ENCODE data around the gene SORBS1. TPM values are rescaled to one million over a fixed set of nuclear protein-coding genes. Genes with fewer than 3 reads are reported as not detected.

SORBS1 gene
- total and polyA plus RNA-seq, 9 of the 15 experiments (the other 6 are each of a cell fraction or from before 2014, with no cell fraction given) = 2.0 to 13.3 (median 6.5) TPM

DNA sequence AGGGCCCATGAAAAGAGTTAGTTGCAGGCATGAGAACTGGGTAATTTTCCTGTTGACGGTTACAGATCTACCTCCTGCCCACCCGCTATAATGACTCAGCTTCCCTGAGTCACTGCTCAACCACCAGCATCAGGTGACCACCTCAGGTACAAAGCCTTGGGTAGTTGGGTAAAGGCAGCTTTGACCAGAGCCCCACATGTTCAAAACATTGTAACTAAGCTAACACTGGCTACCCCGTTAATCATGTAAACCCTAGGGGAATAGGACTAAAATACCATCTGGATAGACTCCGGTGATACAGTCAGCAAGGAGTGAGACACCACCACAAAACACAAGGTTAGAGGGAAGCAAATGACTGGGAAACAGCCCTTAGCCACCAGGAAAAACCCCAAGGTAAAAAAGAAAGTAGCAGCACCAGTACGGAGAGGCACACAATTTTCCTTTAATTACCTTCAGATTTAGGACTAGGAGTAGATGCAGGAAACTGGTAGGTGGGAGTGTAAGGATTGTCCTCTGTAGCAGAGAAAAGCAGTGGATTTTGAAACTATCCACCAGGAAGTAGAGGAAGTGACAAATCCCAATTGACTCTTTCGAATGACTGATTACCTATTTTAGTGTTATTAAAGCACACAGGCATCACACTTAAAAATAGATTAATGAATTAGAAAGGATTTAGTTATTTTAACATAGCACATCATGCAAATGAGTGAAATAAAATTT, 166.8 kb downstream of the SORBS1 start (continued):
- TF ChIP-seq ZNF668 (CRISPR knock-in tag; IDR thresholded peaks at IDR 0.05) (no peak), SMARCC2 (IDR thresholded peaks at IDR 0.05; ENCODE audit: low read depth) (peak; percentile 55; the same call in 1 of the 2 replicates), ESRRA (IDR thresholded peaks at IDR 0.05; ENCODE audit: borderline replicate concordance, low read depth) (0 out of 2 replicates have a peak, but pooled peaks have one; percentile 21), MEF2D (tag; conservative IDR thresholded peaks at IDR 0.05; ENCODE audit: low read depth) (no peak), JUN (IDR thresholded peaks at IDR 0.05; ENCODE audit: borderline replicate concordance, low read depth, low read length) (peak; percentile 62; the same call in 1 of the 2 replicates), JUN (CRISPR knock-in tag; IDR thresholded peaks at IDR 0.05; ENCODE audit: borderline replicate concordance) (no peak), FOS (IDR thresholded peaks at IDR 0.05; ENCODE audit: extremely low read depth, insufficient read length) (no peak), CTBP1 (IDR thresholded peaks at IDR 0.05; ENCODE audit: borderline replicate concordance) (0 out of 2 replicates have a peak, but pooled peaks have one; percentile 20), ZNF699 (CRISPR knock-in tag; IDR thresholded peaks at IDR 0.05; ENCODE audit: insufficient replicate concordance) (no peak), ADNP (tag; IDR thresholded peaks at IDR 0.05) (no peak), ZKSCAN1 (IDR thresholded peaks at IDR 0.05; ENCODE audit: low read depth, low read length) (no peak), BACH1 (tag; IDR thresholded peaks at IDR 0.05) (peak; percentile 79), TOE1 (IDR thresholded peaks at IDR 0.05; ENCODE audit: borderline replicate concordance) (peak; percentile 30; the same call in 1 of the 2 replicates), TOE1 (CRISPR knock-in tag; IDR thresholded peaks at IDR 0.05; ENCODE audit: borderline replicate concordance, low read depth) (no peak), ZNF316 (IDR thresholded peaks at IDR 0.05) (peak; percentile 77), MYBL2 (IDR thresholded peaks at IDR 0.05; ENCODE audit: low read depth) (no peak), MYBL2 (CRISPR knock-in tag; IDR thresholded peaks at IDR 0.05; ENCODE audit: borderline replicate concordance) (no peak), SMARCA4 (IDR thresholded peaks at IDR 0.05) (peak; percentile 72), ZNF184 (CRISPR knock-in tag; IDR thresholded peaks at IDR 0.05) (no peak), FOSL1 (tag; conservative IDR thresholded peaks at IDR 0.05) (peak; percentile 79), CBFA2T2 (conservative IDR thresholded peaks at IDR 0.05) (0 out of 2 replicates have a peak, but pooled peaks have one; percentile 14), MAFG (tag; conservative IDR thresholded peaks at IDR 0.05) (peak; percentile 44), EP300 (IDR thresholded peaks at IDR 0.05; ENCODE audit: low read length) (peak; percentile 68; the same call in 1 of the 2 replicates), ZNF175 (CRISPR knock-in tag; IDR thresholded peaks at IDR 0.05; ENCODE audit: low read depth) (0 out of 2 replicates have a peak, but pooled peaks have one; percentile 14), RAD51 (IDR thresholded peaks at IDR 0.05; ENCODE audit: borderline replicate concordance, low read depth) (peak; percentile 70)
- TF ChIP-seq, protein P1, sequence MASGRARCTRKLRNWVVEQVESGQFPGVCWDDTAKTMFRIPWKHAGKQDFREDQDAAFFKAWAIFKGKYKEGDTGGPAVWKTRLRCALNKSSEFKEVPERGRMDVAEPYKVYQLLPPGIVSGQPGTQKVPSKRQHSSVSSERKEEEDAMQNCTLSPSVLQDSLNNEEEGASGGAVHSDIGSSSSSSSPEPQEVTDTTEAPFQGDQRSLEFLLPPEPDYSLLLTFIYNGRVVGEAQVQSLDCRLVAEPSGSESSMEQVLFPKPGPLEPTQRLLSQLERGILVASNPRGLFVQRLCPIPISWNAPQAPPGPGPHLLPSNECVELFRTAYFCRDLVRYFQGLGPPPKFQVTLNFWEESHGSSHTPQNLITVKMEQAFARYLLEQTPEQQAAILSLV (tag; IDR thresholded peaks at IDR 0.05) = no peak
- TF ChIP-seq, protein P2, sequence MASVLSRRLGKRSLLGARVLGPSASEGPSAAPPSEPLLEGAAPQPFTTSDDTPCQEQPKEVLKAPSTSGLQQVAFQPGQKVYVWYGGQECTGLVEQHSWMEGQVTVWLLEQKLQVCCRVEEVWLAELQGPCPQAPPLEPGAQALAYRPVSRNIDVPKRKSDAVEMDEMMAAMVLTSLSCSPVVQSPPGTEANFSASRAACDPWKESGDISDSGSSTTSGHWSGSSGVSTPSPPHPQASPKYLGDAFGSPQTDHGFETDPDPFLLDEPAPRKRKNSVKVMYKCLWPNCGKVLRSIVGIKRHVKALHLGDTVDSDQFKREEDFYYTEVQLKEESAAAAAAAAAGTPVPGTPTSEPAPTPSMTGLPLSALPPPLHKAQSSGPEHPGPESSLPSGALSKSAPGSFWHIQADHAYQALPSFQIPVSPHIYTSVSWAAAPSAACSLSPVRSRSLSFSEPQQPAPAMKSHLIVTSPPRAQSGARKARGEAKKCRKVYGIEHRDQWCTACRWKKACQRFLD (CRISPR knock-in tag; IDR thresholded peaks at IDR 0.05) = no peak
- TF ChIP-seq, protein P3, sequence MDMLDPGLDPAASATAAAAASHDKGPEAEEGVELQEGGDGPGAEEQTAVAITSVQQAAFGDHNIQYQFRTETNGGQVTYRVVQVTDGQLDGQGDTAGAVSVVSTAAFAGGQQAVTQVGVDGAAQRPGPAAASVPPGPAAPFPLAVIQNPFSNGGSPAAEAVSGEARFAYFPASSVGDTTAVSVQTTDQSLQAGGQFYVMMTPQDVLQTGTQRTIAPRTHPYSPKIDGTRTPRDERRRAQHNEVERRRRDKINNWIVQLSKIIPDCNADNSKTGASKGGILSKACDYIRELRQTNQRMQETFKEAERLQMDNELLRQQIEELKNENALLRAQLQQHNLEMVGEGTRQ (CRISPR knock-in tag; IDR thresholded peaks at IDR 0.05) = peak; percentile 66
